HUES6 (cell line): ENCODE data around the gene PDE10A.

Experiments used
- H3K27ac ChIP-seq: 2 replicates; pipeline ENCODE4 v1.7.0; 2013; ENCODE audit warnings: low read depth, mild to moderate bottlenecking, low read length, inconsistent platforms
- H3K27me3 ChIP-seq: 2 replicates; pipeline ENCODE4 v1.6.1; 2013; ENCODE audit warnings: low read length; ENCODE audit not compliant: control insufficient read depth, insufficient read depth
- H3K36me3 ChIP-seq: 2 replicates; pipeline ENCODE4 v1.6.1; 2013; ENCODE audit warnings: low read length; ENCODE audit not compliant: control insufficient read depth, insufficient read depth
- H3K4me1 ChIP-seq: 2 replicates; pipeline ENCODE4 v1.6.1; 2013; ENCODE audit warnings: low read length; ENCODE audit not compliant: control insufficient read depth, insufficient read depth
- H3K4me3 ChIP-seq: 2 replicates; pipeline ENCODE4 v1.5.1; 2013; ENCODE audit warnings: low read depth, low read length
- H3K9ac ChIP-seq: one replicate; pipeline ENCODE4 v1.6.1; 2013; ENCODE audit warnings: mild to moderate bottlenecking, low read length
- H3K9me3 ChIP-seq: 2 replicates; pipeline ENCODE4 v1.6.1; 2013; ENCODE audit warnings: low read depth, low read length; ENCODE audit not compliant: control insufficient read depth, insufficient read depth

The PDE10A gene

GRCh38 chr6:165663377-165663735 lies 315 bp upstream of the PDE10A start:
- peak overlapping the region; percentile 71 for H3K4me3 ChIP-seq
- no peak overlapping the region for H3K27ac ChIP-seq
- H3K9me3 ChIP-seq: no peaks in the 10 kb centered on the region
- peaks cover 82% of the 10 kb centered on the region for H3K27me3 ChIP-seq
- peak overlapping the region; percentile 34 for H3K9ac ChIP-seq
- no peaks in the 10 kb centered on the region for H3K36me3 ChIP-seq
- peaks cover 37% of the 10 kb centered on the region for H3K4me1 ChIP-seq

- Histone ChIP-seq H3K4me3 (peak overlapping the region; percentile 75), H3K9ac (peak overlapping the region; percentile 61)
These were observed 846 bp downstream of the PDE10A start for GRCh38 chr6:165662041-165662748.

GRCh38 chr6:165661664-165662025 lies 1.4 kb downstream of the PDE10A start:
- no peaks in the 10 kb centered on the region for H3K9me3 ChIP-seq
- H3K4me1 ChIP-seq: peaks cover 53% of the 10 kb centered on the region
- no peak overlapping the region for H3K27ac ChIP-seq
- peaks cover 93% of the 10 kb centered on the region for H3K27me3 ChIP-seq
- H3K9ac ChIP-seq: peak overlapping the region; percentile 61
- H3K4me3 ChIP-seq: peak overlapping the region; percentile 75
- no peaks in the 10 kb centered on the region for H3K36me3 ChIP-seq

More at GRCh38 chr6:165662041-165662748, 846 bp downstream of the PDE10A start:
- H3K36me3 ChIP-seq: no peaks in the 10 kb centered on the region
- H3K4me1 ChIP-seq: peaks cover 48% of the 10 kb centered on the region
- no peaks in the 10 kb centered on the region for H3K9me3 ChIP-seq
- peaks cover 93% of the 10 kb centered on the region for H3K27me3 ChIP-seq
- H3K27ac ChIP-seq: no peak overlapping the region

- Histone ChIP-seq H3K9me3 (no peaks in the 10 kb centered on the region), H3K36me3 (no peaks in the 10 kb centered on the region), H3K4me1 (peaks cover 57% of the 10 kb centered on the region), H3K4me3 (peak overlapping the region; percentile 75), H3K27ac (no peak overlapping the region), H3K27me3 (peaks cover 93% of the 10 kb centered on the region), H3K9ac (peak overlapping the region; percentile 61)
These were observed 2.0 kb downstream of the PDE10A start for GRCh38 chr6:165660857-165661663.

GRCh38 chr6:165659945-165660856 lies 2.8 kb downstream of the PDE10A start:
- Histone ChIP-seq H3K27ac (no peak overlapping the region), H3K36me3 (no peaks in the 10 kb centered on the region), H3K27me3 (peaks cover 93% of the 10 kb centered on the region), H3K4me3 (peak overlapping the region; percentile 75), H3K4me1 (peaks cover 54% of the 10 kb centered on the region), H3K9me3 (no peaks in the 10 kb centered on the region), H3K9ac (peak overlapping the region; percentile 61)

- H3K36me3 ChIP-seq: no peaks in the 10 kb centered on the region
- no peak overlapping the region for H3K9ac ChIP-seq
- no peaks in the 10 kb centered on the region for H3K9me3 ChIP-seq
- no peak overlapping the region for H3K4me3 ChIP-seq
- H3K27me3 ChIP-seq: peaks cover 87% of the 10 kb centered on the region
- H3K27ac ChIP-seq: no peak overlapping the region
- H3K4me1 ChIP-seq: peaks cover 39% of the 10 kb centered on the region
These were observed 4.5 kb downstream of the PDE10A start for GRCh38 chr6:165658395-165659058.

GRCh38 chr6:165657325-165657680 lies 5.7 kb downstream of the PDE10A start:
- no peak overlapping the region for H3K27ac ChIP-seq
- no peaks in the 10 kb centered on the region for H3K9me3 ChIP-seq
- peaks cover 79% of the 10 kb centered on the region for H3K27me3 ChIP-seq
- H3K9ac ChIP-seq: no peak overlapping the region
- peaks cover 37% of the 10 kb centered on the region for H3K4me1 ChIP-seq
- H3K4me3 ChIP-seq: no peak overlapping the region
- no peaks in the 10 kb centered on the region for H3K36me3 ChIP-seq

- H3K4me1 ChIP-seq: peaks cover 37% of the 10 kb centered on the region
- no peaks in the 10 kb centered on the region for H3K9me3 ChIP-seq
- H3K27me3 ChIP-seq: peaks cover 77% of the 10 kb centered on the region
- no peaks in the 10 kb centered on the region for H3K36me3 ChIP-seq
- H3K4me3 ChIP-seq: no peak overlapping the region
- H3K9ac ChIP-seq: no peak overlapping the region
- no peak overlapping the region for H3K27ac ChIP-seq
These were observed 6.3 kb downstream of the PDE10A start for GRCh38 chr6:165656581-165657324.

GRCh38 chr6:165655191-165655590 lies 7.8 kb downstream of the PDE10A start:
- no peak overlapping the region for H3K9ac ChIP-seq
- H3K9me3 ChIP-seq: no peaks in the 10 kb centered on the region
- no peak overlapping the region for H3K4me3 ChIP-seq
- peaks cover 62% of the 10 kb centered on the region for H3K27me3 ChIP-seq
- H3K27ac ChIP-seq: no peak overlapping the region
- no peaks in the 10 kb centered on the region for H3K36me3 ChIP-seq
- peaks cover 33% of the 10 kb centered on the region for H3K4me1 ChIP-seq

- Histone ChIP-seq H3K9ac (no peak overlapping the region), H3K4me1 (peaks cover 27% of the 10 kb centered on the region), H3K36me3 (no peaks in the 10 kb centered on the region), H3K4me3 (no peak overlapping the region), H3K27me3 (peaks cover 51% of the 10 kb centered on the region), H3K27ac (no peak overlapping the region), H3K9me3 (no peaks in the 10 kb centered on the region)
These were observed 8.9 kb downstream of the PDE10A start for GRCh38 chr6:165654144-165654543.
